NCI-H1417 treated with DMSO at 0.1 percent for 48 hours (cell line): ENCODE measurements around the gene TCTN2.

Experiments used
- DNase-seq: peaks from one replicate; lab custom pipeline; 2025; lab: John Stamatoyannopoulos, UW

The TCTN2 gene

DNA sequence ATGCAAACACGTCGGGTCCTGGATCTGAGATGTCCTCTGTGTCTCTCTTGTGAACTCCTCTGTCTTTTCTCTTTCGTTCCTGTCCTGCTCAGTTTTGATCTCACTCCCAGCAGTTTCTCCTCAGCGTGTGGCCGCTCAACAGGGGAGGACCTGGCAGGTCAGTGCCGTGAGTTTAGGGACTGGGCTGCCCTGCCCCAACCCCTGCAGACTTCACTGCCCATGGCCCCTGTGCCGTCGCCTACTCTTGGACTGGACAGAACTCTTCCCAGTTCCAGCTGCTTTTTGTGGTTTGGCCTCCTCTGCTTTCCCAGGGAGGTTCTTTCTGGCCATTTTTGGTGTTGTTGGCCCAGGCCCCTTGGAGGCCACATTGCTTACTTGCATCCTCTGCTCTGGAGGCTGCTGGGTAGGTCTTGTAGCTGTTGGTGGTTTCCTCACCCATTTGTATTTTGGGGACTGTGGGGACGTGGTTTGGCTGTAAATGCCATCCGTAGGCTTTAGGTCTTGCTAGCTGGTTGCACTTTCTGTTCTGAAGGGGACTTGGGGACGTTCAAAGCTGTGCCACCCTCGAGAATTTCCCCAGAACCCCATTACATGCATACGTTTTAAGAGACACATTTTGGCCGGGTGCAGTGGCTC, 71.1 kb downstream of the TCTN2 start:
- no peak for DNase-seq

DNA sequence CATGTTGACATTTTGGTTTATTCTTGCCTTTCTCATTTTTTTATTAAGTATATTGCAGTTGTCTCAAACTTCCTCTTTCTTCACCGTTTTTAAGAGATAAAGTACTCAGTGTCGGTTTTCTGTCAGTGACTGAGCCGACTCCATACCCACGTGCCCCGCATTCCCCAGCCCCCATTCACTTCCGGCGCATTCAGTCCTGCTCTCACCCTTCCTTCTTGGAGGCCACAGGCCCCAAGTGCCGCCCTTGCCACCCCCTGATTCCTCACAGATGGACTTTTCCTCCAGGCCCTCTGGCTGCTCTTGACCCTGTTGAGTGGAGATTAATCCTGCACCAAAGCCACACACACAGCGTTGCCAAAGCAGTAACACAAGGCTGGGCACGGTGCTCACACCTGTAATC, 72.1 kb downstream of the TCTN2 start:
- no peak for DNase-seq

DNA sequence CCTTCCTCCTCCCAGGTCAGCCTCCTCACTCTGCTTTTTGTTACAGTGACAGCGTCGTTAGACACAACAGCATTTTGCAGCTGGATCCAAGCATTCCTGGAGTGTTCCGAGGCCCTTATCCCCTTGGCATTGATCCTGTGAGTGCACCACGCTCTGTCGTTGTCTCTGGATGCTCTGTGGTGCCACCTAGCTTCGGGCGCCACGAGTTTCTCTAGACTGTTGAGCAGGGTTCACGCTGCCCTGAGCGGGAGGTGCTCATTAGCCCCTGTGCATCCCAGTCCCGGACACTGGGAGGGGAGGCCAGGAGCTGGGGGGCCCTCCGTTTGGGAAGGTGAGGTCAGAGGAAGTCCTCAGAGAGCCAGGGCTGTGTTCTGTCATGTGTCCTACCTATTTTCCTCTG, 73.9 kb downstream of the TCTN2 start:
- DNase-seq: no peak

DNA sequence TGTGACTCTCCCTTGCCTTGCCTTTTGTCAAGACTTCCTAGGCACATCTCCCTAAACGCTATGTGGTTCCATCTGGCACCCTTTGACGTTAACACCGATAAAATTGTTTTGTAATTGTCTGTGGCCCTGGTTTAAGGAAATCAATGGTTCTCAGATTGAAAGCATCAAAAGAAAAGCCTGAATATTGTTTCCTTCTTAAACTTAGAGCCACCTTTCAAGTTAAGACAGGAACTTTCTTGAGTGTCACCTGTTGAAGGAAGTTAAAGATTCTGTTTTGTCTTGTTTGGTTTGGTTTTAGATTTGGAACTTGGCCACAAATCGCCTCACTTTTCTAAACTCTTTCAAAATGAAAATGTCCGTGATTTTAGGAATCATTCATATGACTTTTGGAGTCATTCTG, 76.4 kb downstream of the TCTN2 start:
- no peak for DNase-seq

DNA sequence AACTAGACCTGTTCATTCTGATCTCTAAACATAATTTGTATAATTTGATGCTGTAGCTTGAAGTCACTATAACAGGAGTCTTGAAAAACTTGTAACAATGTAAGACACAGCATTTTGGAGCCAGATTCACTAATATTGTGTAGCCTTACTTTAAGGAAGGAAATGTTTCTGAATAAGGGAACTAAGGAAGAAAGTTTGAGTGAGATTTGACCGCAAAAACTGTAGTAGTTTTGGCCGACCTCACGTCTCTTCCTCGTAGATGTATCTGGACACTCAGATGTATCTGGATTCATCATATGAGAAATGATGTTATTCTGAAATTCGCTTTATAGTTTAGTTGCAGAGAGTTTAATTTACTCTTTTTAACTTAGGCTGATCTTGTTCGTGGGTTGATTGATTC, 77.2 kb downstream of the TCTN2 start:
- DNase-seq: no peak

DNA sequence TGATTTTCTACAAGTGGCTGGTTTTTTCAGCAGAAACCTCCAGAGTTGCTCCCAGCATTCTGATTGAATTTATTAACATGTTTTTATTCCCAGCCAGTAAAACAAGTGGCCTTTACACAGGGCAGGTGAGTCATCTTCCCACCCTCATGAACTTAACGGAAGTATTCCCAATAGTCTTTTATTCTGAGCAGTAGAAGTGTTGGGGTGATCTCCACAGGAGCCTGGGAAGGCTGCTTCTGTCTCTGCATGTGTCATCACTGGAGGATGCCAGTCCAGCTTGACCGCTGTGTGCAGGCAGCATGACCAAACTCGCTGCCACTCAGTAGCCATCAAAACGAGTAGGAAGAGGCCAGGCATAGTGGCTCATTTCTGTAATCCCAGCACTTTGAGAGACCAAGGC, 77.7 kb downstream of the TCTN2 start:
- no peak for DNase-seq

DNA sequence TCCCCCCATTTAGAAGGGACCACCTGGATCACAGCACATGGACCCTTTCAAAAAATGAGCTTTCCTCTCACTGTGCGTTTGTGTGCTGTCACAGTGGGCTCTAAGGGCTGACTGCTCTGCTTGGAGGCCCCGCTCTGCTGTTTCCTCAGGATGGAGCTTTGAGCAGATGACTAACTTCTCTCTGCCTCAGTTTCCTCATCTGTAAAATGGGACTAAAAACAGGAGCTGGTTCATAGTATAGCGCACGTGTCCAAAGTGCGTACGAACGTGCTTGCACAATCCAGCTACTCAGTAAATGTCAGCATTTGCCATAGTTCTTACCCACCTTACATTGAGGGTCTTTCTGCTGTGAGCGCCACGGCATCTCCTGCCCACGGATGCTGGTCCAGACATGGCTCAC, 78.4 kb downstream of the TCTN2 start:
- DNase-seq: no peak

DNA sequence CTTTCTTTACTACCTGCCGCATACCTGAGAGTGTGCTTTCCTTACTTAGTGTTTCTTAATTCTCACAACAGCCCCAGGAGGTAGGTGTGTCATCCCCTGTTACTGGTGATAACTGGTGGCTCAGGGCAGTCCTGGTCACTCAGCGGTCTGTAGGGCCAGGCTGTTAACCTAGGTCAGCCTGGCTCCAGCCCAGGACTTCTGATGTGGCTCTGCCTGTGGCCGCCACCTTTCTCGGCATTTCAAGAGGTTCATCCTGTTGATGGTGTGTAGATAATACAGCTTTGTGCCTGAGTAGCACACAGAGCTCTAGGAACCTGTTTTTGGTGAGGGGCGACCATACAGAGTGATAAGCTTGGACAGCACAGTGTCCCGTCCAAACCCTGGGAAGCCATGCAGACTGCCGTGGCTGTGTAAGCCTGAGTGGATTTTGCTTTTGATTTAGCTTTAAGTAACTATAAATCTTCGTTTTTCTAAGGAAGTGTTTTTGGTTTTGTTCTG, 79.3 kb downstream of the TCTN2 start:
- no peak for DNase-seq

DNA sequence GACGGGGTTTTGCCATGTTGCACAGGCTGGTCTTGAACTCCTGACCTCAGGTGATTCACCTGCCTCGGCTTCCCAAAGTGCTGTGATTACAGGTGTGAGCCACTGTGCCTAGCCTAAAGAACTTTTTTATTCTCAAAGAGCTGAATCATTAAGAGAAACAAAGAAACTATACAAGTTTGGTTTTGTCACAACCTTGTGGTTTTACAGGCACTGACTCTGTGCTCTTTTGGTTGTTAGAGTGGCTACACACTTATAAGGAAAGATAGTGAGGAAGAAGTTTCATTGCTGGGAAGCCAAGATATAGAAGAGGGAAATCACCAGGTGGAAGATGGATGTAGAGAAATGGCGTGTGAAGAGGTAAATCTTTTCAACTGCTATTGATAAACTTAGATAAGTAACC, 81.1 kb downstream of the TCTN2 start:
- DNase-seq: no peak

DNA sequence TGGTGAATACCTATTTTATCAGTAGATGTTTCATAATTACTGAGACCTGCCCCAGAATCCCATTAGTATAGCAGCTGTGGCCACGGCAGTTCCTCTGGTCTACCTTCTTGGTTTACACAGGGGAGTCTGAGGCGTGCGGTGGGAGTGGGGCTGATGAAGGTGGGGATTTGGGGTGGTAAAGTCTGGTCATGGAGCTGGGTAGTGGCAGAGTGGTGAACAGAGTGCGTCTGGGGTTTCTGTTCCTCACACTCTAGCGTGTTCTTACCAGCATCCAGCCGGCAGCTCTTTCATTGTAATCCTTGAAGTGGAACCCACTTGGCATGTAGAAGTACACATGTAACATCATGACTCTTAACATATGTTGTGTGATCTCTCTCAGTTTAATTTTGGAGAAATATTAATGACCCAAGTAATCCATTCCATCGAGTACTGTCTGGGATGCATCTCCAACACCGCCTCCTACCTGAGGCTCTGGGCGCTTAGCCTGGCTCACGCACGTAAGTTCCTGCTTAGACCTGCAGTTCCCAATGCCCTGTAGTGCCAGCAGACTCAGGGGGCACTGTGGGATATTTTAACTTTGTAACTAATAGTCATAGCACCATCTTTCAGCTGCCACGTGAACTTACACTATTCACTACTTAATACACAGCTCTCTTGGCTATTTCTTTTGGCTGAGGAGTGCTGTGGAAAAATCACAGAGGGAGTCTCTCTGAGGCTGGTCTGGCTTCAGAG, 83.3 kb downstream of the TCTN2 start:
- DNase-seq: no peak

DNA sequence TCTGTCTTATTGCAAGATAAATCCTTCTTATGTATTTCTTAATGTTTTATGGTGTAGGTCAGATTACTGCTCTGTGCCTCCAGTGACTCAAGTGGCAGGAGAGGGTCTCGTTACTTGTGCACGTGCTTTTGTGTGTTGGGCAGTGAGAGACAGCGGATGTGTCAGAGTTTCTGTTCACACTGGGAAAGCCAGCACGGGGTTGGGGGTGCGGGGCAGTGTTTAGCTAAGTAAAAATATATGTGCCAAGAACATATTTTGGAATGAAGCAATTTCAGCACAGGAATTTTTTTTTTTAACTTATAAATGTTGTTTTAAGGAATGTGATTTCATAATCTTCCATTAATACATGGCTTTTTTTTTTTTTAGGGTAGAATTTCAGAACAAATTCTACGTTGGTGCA, 86.6 kb downstream of the TCTN2 start:
- no peak for DNase-seq
